ENCODE results near the gene TMEM138.

Gene TMEM138

GRCh38 chr11:61361741-61362541 is at the start of gene TMEM138, which contains the start of gene CYB561A3:
TSS of gene TMEM138 (plus strand) at chr11:61362374. CDS start at chr11:61364391, 2,017 bp downstream.
TSS of gene CYB561A3 (minus strand) at chr11:61361882. CDS start at chr11:61356713, 5,169 bp downstream.
- Histone ChIP-seq H3K4me3 (ENCODE audit: low read length) (peak within 1 kb of the TSS; percentile 51), H3K9me3 (ENCODE audit: control insufficient read depth, insufficient read depth, low read length) (no peaks in the 10 kb centered on the region), H3K27me3 (ENCODE audit: control insufficient read depth, insufficient read depth, low read length) (no peaks in the 10 kb centered on the region), H3K36me3 (ENCODE audit: control insufficient read depth, insufficient read depth, low read length) (peaks cover 13% of the 10 kb centered on the region; the same call in 1 of the 2 replicates), H3K4me1 (ENCODE audit: control insufficient read depth, insufficient read depth, low read length) (no peaks in the 10 kb centered on the region), H3K27ac (ENCODE audit: low read length) (no peak within 1 kb of the TSS)
- peak; percentile 57 for DNase-seq (ENCODE audit: low read depth, low spot score)
- no CpG with 5 or more reads among the region's 63 CpGs for WGBS (ENCODE audit: insufficient coverage, insufficient read length)

GRCh38 chr11:61315260-61315659 is 46.9 kb upstream of the TMEM138 start:
- no peak overlapping the region for H3K4me3 ChIP-seq (ENCODE audit: low read length)
- no peaks in the 10 kb centered on the region for H3K4me1 ChIP-seq (ENCODE audit: control insufficient read depth, insufficient read depth, low read length)
- no peaks in the 10 kb centered on the region for H3K9me3 ChIP-seq (ENCODE audit: control insufficient read depth, insufficient read depth, low read length)
- H3K27ac ChIP-seq (ENCODE audit: low read length) = no peak overlapping the region
- no peaks in the 10 kb centered on the region for H3K27me3 ChIP-seq (ENCODE audit: control insufficient read depth, insufficient read depth, low read length)
- DNase-seq (ENCODE audit: low read depth, low spot score) = no peak
- peaks cover 29% of the 10 kb centered on the region for H3K36me3 ChIP-seq (ENCODE audit: control insufficient read depth, insufficient read depth, low read length)
- WGBS (ENCODE audit: insufficient coverage, insufficient read length) = no CpG with 5 or more reads among the region's 2 CpGs

- no peaks in the 10 kb centered on the region for H3K9me3 ChIP-seq (ENCODE audit: control insufficient read depth, insufficient read depth, low read length)
- H3K4me1 ChIP-seq (ENCODE audit: control insufficient read depth, insufficient read depth, low read length) = no peaks in the 10 kb centered on the region
- H3K27me3 ChIP-seq (ENCODE audit: control insufficient read depth, insufficient read depth, low read length) = no peaks in the 10 kb centered on the region; the same call in 1 of the 2 replicates
- H3K4me3 ChIP-seq (ENCODE audit: low read length) = no peak overlapping the region
- peaks cover 21% of the 10 kb centered on the region; the same call in 1 of the 2 replicates for H3K36me3 ChIP-seq (ENCODE audit: control insufficient read depth, insufficient read depth, low read length)
- DNase-seq (ENCODE audit: low read depth, low spot score) = no peak
- H3K27ac ChIP-seq (ENCODE audit: low read length) = no peak overlapping the region
- no CpG with 5 or more reads among the region's 2 CpGs for WGBS (ENCODE audit: insufficient coverage, insufficient read length)
Observed at GRCh38 chr11:61325649-61326414, 36.3 kb upstream of the TMEM138 start.

GRCh38 chr11:61327669-61328071 is 34.5 kb upstream of the TMEM138 start:
- Histone ChIP-seq H3K9me3 (ENCODE audit: control insufficient read depth, insufficient read depth, low read length) (no peaks in the 10 kb centered on the region), H3K27ac (ENCODE audit: low read length) (no peak overlapping the region), H3K4me3 (ENCODE audit: low read length) (no peak overlapping the region), H3K36me3 (ENCODE audit: control insufficient read depth, insufficient read depth, low read length) (peaks cover 14% of the 10 kb centered on the region; the same call in 1 of the 2 replicates), H3K27me3 (ENCODE audit: control insufficient read depth, insufficient read depth, low read length) (no peaks in the 10 kb centered on the region; the same call in 1 of the 2 replicates), H3K4me1 (ENCODE audit: control insufficient read depth, insufficient read depth, low read length) (no peaks in the 10 kb centered on the region; the same call in 1 of the 2 replicates)
- DNase-seq (ENCODE audit: low read depth, low spot score) = no peak

- no peak for DNase-seq (ENCODE audit: low read depth, low spot score)
- no CpG with 5 or more reads among the region's 9 CpGs for WGBS (ENCODE audit: insufficient coverage, insufficient read length)
- Histone ChIP-seq H3K9me3 (ENCODE audit: control insufficient read depth, insufficient read depth, low read length) (no peaks in the 10 kb centered on the region), H3K27ac (ENCODE audit: low read length) (no peak overlapping the region), H3K4me3 (ENCODE audit: low read length) (no peak overlapping the region), H3K27me3 (ENCODE audit: control insufficient read depth, insufficient read depth, low read length) (no peaks in the 10 kb centered on the region; the same call in 1 of the 2 replicates), H3K36me3 (ENCODE audit: control insufficient read depth, insufficient read depth, low read length) (peaks cover 13% of the 10 kb centered on the region; the same call in 1 of the 2 replicates), H3K4me1 (ENCODE audit: control insufficient read depth, insufficient read depth, low read length) (no peaks in the 10 kb centered on the region; the same call in 1 of the 2 replicates)
Observed at GRCh38 chr11:61328351-61328750, 33.8 kb upstream of the TMEM138 start.

GRCh38 chr11:61329871-61330270 is 32.3 kb upstream of the TMEM138 start:
- Histone ChIP-seq H3K27ac (ENCODE audit: low read length) (no peak overlapping the region), H3K36me3 (ENCODE audit: control insufficient read depth, insufficient read depth, low read length) (peaks cover 6% of the 10 kb centered on the region; the same call in 1 of the 2 replicates), H3K4me3 (ENCODE audit: low read length) (no peak overlapping the region), H3K9me3 (ENCODE audit: control insufficient read depth, insufficient read depth, low read length) (no peaks in the 10 kb centered on the region), H3K4me1 (ENCODE audit: control insufficient read depth, insufficient read depth, low read length) (peaks cover 3% of the 10 kb centered on the region), H3K27me3 (ENCODE audit: control insufficient read depth, insufficient read depth, low read length) (no peaks in the 10 kb centered on the region)
- no CpG with 5 or more reads among the region's 4 CpGs for WGBS (ENCODE audit: insufficient coverage, insufficient read length)
- no peak for DNase-seq (ENCODE audit: low read depth, low spot score)

- Histone ChIP-seq H3K4me3 (ENCODE audit: low read length) (no peak overlapping the region; the same call in 1 of the 2 replicates), H3K4me1 (ENCODE audit: control insufficient read depth, insufficient read depth, low read length) (peaks cover 3% of the 10 kb centered on the region), H3K27me3 (ENCODE audit: control insufficient read depth, insufficient read depth, low read length) (no peaks in the 10 kb centered on the region), H3K27ac (ENCODE audit: low read length) (no peak overlapping the region), H3K9me3 (ENCODE audit: control insufficient read depth, insufficient read depth, low read length) (no peaks in the 10 kb centered on the region), H3K36me3 (ENCODE audit: control insufficient read depth, insufficient read depth, low read length) (peaks cover 6% of the 10 kb centered on the region; the same call in 1 of the 2 replicates)
- no peak for DNase-seq (ENCODE audit: low read depth, low spot score)
- no CpG with 5 or more reads among the region's 6 CpGs for WGBS (ENCODE audit: insufficient coverage, insufficient read length)
Observed at GRCh38 chr11:61331651-61332050, 30.5 kb upstream of the TMEM138 start.

- H3K27ac ChIP-seq (ENCODE audit: low read length) = no peak overlapping the region
- peak overlapping the region; percentile 95 for H3K4me3 ChIP-seq (ENCODE audit: low read length)
- H3K36me3 ChIP-seq (ENCODE audit: control insufficient read depth, insufficient read depth, low read length) = peaks cover 6% of the 10 kb centered on the region; the same call in 1 of the 2 replicates
- no peaks in the 10 kb centered on the region for H3K27me3 ChIP-seq (ENCODE audit: control insufficient read depth, insufficient read depth, low read length)
- peaks cover 3% of the 10 kb centered on the region for H3K4me1 ChIP-seq (ENCODE audit: control insufficient read depth, insufficient read depth, low read length)
- H3K9me3 ChIP-seq (ENCODE audit: control insufficient read depth, insufficient read depth, low read length) = no peaks in the 10 kb centered on the region
- DNase-seq (ENCODE audit: low read depth, low spot score) = no peak
- no CpG with 5 or more reads among the region's 24 CpGs for WGBS (ENCODE audit: insufficient coverage, insufficient read length)
Observed at GRCh38 chr11:61332281-61332796, 29.8 kb upstream of the TMEM138 start.

- peaks cover 3% of the 10 kb centered on the region for H3K4me1 ChIP-seq (ENCODE audit: control insufficient read depth, insufficient read depth, low read length)
- H3K36me3 ChIP-seq (ENCODE audit: control insufficient read depth, insufficient read depth, low read length) = peaks cover 6% of the 10 kb centered on the region; the same call in 1 of the 2 replicates
- no CpG with 5 or more reads among the region's 81 CpGs for WGBS (ENCODE audit: insufficient coverage, insufficient read length)
- DNase-seq (ENCODE audit: low read depth, low spot score) = peak; percentile 86
- no peaks in the 10 kb centered on the region for H3K27me3 ChIP-seq (ENCODE audit: control insufficient read depth, insufficient read depth, low read length)
- H3K27ac ChIP-seq (ENCODE audit: low read length) = no peak within 1 kb of the TSS
- H3K4me3 ChIP-seq (ENCODE audit: low read length) = peak within 1 kb of the TSS; percentile 95
- H3K9me3 ChIP-seq (ENCODE audit: control insufficient read depth, insufficient read depth, low read length) = no peaks in the 10 kb centered on the region
Observed at GRCh38 chr11:61332797-61333549, 29.2 kb upstream of the TMEM138 start, which contains the start of the genes DDB1 and TKFC. TSS of gene DDB1 (minus strand) at chr11:61333105. CDS start at chr11:61332968, 137 bp downstream. TSS of gene TKFC (plus strand) at chr11:61333228. CDS start at chr11:61334729, 1,501 bp downstream.

All from iPS DF 6.9 (cell line).